Ovary (tissue), 3 donors: Measurements from ENCODE around the gene VAPB.

Source experiments
- EP300 ChIP-seq: sonication (generic); formaldehyde crosslinking; IDR thresholded peaks from one replicate; pipeline ENCODE4 v1.6.1; 2017; ENCODE audit warnings: antibody characterized with exemption
- TF ChIP-seq, protein P1 (sequence below), 3 donors: fragments of 450-650 bp in 2 of 3; fragments of 200-600 bp in 1 of 3; IDR thresholded peaks; one replicate each; pipeline versions ENCODE4 v1.5.1 to v1.8.0; 2016 to 2022; ENCODE audit warnings: antibody characterized with exemption in 3 of 3, mild to moderate bottlenecking in 1 of 3
- donor health status: DM: no; HTN: no; CAD: no.

- TF ChIP-seq EP300: no peak
- TF ChIP-seq, protein P1, sequence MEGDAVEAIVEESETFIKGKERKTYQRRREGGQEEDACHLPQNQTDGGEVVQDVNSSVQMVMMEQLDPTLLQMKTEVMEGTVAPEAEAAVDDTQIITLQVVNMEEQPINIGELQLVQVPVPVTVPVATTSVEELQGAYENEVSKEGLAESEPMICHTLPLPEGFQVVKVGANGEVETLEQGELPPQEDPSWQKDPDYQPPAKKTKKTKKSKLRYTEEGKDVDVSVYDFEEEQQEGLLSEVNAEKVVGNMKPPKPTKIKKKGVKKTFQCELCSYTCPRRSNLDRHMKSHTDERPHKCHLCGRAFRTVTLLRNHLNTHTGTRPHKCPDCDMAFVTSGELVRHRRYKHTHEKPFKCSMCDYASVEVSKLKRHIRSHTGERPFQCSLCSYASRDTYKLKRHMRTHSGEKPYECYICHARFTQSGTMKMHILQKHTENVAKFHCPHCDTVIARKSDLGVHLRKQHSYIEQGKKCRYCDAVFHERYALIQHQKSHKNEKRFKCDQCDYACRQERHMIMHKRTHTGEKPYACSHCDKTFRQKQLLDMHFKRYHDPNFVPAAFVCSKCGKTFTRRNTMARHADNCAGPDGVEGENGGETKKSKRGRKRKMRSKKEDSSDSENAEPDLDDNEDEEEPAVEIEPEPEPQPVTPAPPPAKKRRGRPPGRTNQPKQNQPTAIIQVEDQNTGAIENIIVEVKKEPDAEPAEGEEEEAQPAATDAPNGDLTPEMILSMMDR (IDR thresholded peaks at IDR 0.05): no peak
Measured at GRCh38 chr20:58362206-58362516, 26.9 kb upstream of the VAPB start.
